Urinary bladder (tissue), 4 donors: ENCODE results near the gene INPP5A. TPM values are rescaled to one million over a fixed set of nuclear protein-coding genes. Genes with fewer than 3 reads are reported as not detected.

ENCODE experiments used
- DNase-seq: peaks from one replicate; pipeline ENCODE4 v3.0.0-alpha.2; 2015; ENCODE audit errors: extremely low spot score
- H3K27ac ChIP-seq: one replicate; pipeline ENCODE4 v1.5.1; 2013; ENCODE audit warnings: low read depth, mild to moderate bottlenecking, moderate library complexity
- H3K36me3 ChIP-seq: one replicate; pipeline ENCODE4 v1.6.1; 2013; ENCODE audit warnings: mild to moderate bottlenecking, moderate library complexity; ENCODE audit not compliant: insufficient read depth
- H3K4me1 ChIP-seq: one replicate; pipeline ENCODE4 v1.6.1; 2013; ENCODE audit warnings: mild to moderate bottlenecking, moderate library complexity; ENCODE audit not compliant: insufficient read depth
- H3K4me3 ChIP-seq: one replicate; pipeline ENCODE4 v1.5.1; 2013; ENCODE audit warnings: low read depth, low read length
- WGBS: extraction: QIAGEN DNeasy Blood & Tissue Kit; methylation state at CpG from one replicate; pipeline ENCODE4 v1.1.7; 2013; 5-methylcytosine and 5-hydroxymethylcytosine counted together
- polyA plus RNA-seq: library from polyadenylated mRNA; stranded (reverse); fragments of 200-250 nt; gene quantifications from one replicate; pipeline ENCODE4 v1.2.3, GENCODE V29; 2013
- total RNA-seq: library from RNA; depleted of rRNA; stranded (reverse); fragments of >200 nt; gene quantifications from one replicate; pipeline ENCODE4 v1.2.3, GENCODE V29; 2014
- donor health status: healthy with polysubstance abuse.
- donor health status: healthy.

Gene INPP5A
- total and polyA plus RNA-seq, 2 donors: 61.0 to 66.2 TPM

GRCh38 chr10:132715776-132716680 lies 178.4 kb downstream of the INPP5A start:
- Histone ChIP-seq H3K4me3 (no peak overlapping the region), H3K4me1 (no peaks in the 10 kb centered on the region), H3K27ac (no peak overlapping the region), H3K36me3 (peaks cover 2% of the 10 kb centered on the region)
- 83% methylated on average over 48 of the region's 48 CpGs for WGBS
- no peak for DNase-seq

GRCh38 chr10:132716691-132717490 lies 179.3 kb downstream of the INPP5A start:
- no peak overlapping the region for H3K4me3 ChIP-seq
- DNase-seq: no peak
- H3K4me1 ChIP-seq: no peaks in the 10 kb centered on the region
- 91% methylated on average over 27 of the region's 27 CpGs for WGBS
- H3K36me3 ChIP-seq: no peaks in the 10 kb centered on the region
- no peak overlapping the region for H3K27ac ChIP-seq

- no peak for DNase-seq
- Histone ChIP-seq H3K36me3 (no peaks in the 10 kb centered on the region), H3K4me3 (no peak overlapping the region), H3K4me1 (no peaks in the 10 kb centered on the region), H3K27ac (no peak overlapping the region)
- 61% methylated on average over 6 of the region's 6 CpGs for WGBS
These were observed 184.1 kb downstream of the INPP5A start for GRCh38 chr10:132721725-132722124.

GRCh38 chr10:132722394-132723329 lies 185.1 kb downstream of the INPP5A start:
- H3K27ac ChIP-seq: no peak overlapping the region
- no peak for DNase-seq
- peaks cover 2% of the 10 kb centered on the region for H3K36me3 ChIP-seq
- WGBS: 80% methylated on average over 48 of the region's 48 CpGs
- H3K4me3 ChIP-seq: no peak overlapping the region
- H3K4me1 ChIP-seq: no peaks in the 10 kb centered on the region

GRCh38 chr10:132723330-132723970 lies 185.9 kb downstream of the INPP5A start:
- Histone ChIP-seq H3K27ac (no peak overlapping the region), H3K4me1 (no peaks in the 10 kb centered on the region)
- WGBS: 91% methylated on average over 29 of the region's 29 CpGs

GRCh38 chr10:132724446-132724845 lies 186.9 kb downstream of the INPP5A start:
- no peaks in the 10 kb centered on the region for H3K4me1 ChIP-seq
- H3K36me3 ChIP-seq: peaks cover 2% of the 10 kb centered on the region
- DNase-seq: no peak
- no peak overlapping the region for H3K4me3 ChIP-seq
- 92% methylated on average over 9 of the region's 9 CpGs for WGBS
- H3K27ac ChIP-seq: no peak overlapping the region

More at GRCh38 chr10:132723330-132723970, 185.9 kb downstream of the INPP5A start:
- Histone ChIP-seq H3K4me3 (no peak overlapping the region), H3K36me3 (peaks cover 2% of the 10 kb centered on the region)
- DNase-seq: no peak

- H3K4me3 ChIP-seq: no peak overlapping the region
- no peak for DNase-seq
- H3K36me3 ChIP-seq: peaks cover 2% of the 10 kb centered on the region
- H3K27ac ChIP-seq: no peak overlapping the region
- H3K4me1 ChIP-seq: no peaks in the 10 kb centered on the region
- 94% methylated on average over 16 of the region's 16 CpGs for WGBS
These were observed 187.6 kb downstream of the INPP5A start for GRCh38 chr10:132725202-132725601.

- Histone ChIP-seq H3K36me3 (peaks cover 2% of the 10 kb centered on the region), H3K4me1 (no peaks in the 10 kb centered on the region), H3K4me3 (no peak overlapping the region), H3K27ac (no peak overlapping the region)
- DNase-seq: no peak
- 88% methylated on average over 21 of the region's 21 CpGs for WGBS
These were observed 188.6 kb downstream of the INPP5A start for GRCh38 chr10:132726194-132726593.

GRCh38 chr10:132726951-132727350 lies 189.4 kb downstream of the INPP5A start:
- Histone ChIP-seq H3K4me3 (no peak overlapping the region), H3K4me1 (no peaks in the 10 kb centered on the region), H3K27ac (no peak overlapping the region), H3K36me3 (peaks cover 2% of the 10 kb centered on the region)
- no peak for DNase-seq
- WGBS: 92% methylated on average over 19 of the region's 19 CpGs

GRCh38 chr10:132727411-132727810 lies 189.8 kb downstream of the INPP5A start:
- 93% methylated on average over 13 of the region's 13 CpGs for WGBS
- Histone ChIP-seq H3K4me3 (no peak overlapping the region), H3K36me3 (peaks cover 2% of the 10 kb centered on the region), H3K27ac (no peak overlapping the region), H3K4me1 (no peaks in the 10 kb centered on the region)
- no peak for DNase-seq

GRCh38 chr10:132728321-132728720 lies 190.7 kb downstream of the INPP5A start:
- H3K4me1 ChIP-seq: no peaks in the 10 kb centered on the region
- H3K27ac ChIP-seq: no peak overlapping the region
- WGBS: 91% methylated on average over 19 of the region's 19 CpGs
- no peak for DNase-seq
- H3K4me3 ChIP-seq: no peak overlapping the region
- peaks cover 2% of the 10 kb centered on the region for H3K36me3 ChIP-seq

- 93% methylated on average over 22 of the region's 22 CpGs for WGBS
- Histone ChIP-seq H3K36me3 (peaks cover 2% of the 10 kb centered on the region), H3K27ac (no peak overlapping the region), H3K4me3 (no peak overlapping the region), H3K4me1 (no peaks in the 10 kb centered on the region)
- DNase-seq: no peak
These were observed 191.2 kb downstream of the INPP5A start for GRCh38 chr10:132728741-132729140.
